GM10248 (cell line): ENCODE results near the gene FAM169A.
"Not testable (repeated sequence)": the region's sequence is repeated elsewhere in the genome, so short reads cannot be mapped to it uniquely, and the experiment has no call there.

ENCODE experiments used
- CTCF ChIA-PET: fragments of 300-600 bp; sonication (Branson Sonifier 250); formaldehyde crosslinking; extraction: SDS; loops from one replicate; lab custom pipeline; 2021; ENCODE audit warnings: antibody characterized with exemption; lab: Yijun Ruan, JAX
- POLR2A ChIA-PET: fragments of 350-650 bp; sonication (Branson Sonifier 250); formaldehyde crosslinking; extraction: SDS; loops from one replicate; lab custom pipeline; 2020; ENCODE audit warnings: antibody characterized with exemption; lab: Yijun Ruan, JAX
- DNase-seq: peaks from one replicate; pipeline ENCODE4 v3.0.0; 2012; ENCODE audit errors: extremely low spot score
- CTCF ChIP-seq: IDR thresholded peaks from 2 replicates; pipeline ENCODE4 v1.5.1; 2012; ENCODE audit warnings: mild to moderate bottlenecking, low read depth; ENCODE audit errors: extremely low read depth, missing control alignments, control extremely low read depth

FAM169A gene

GRCh38 chr5:74895906-74896305 is 29.7 kb upstream of the FAM169A start:
- CTCF ChIA-PET, result no interaction called here
- no peak for TF ChIP-seq CTCF
- no peak for DNase-seq
- POLR2A ChIA-PET, result no interaction called here

- CTCF ChIA-PET, result no interaction called here
- TF ChIP-seq CTCF, result no peak
- no peak for DNase-seq
- POLR2A ChIA-PET, result no interaction called here
Observed at GRCh38 chr5:74894351-74894750, 28.2 kb upstream of the FAM169A start.

- DNase-seq, result no peak
- ChIA-PET CTCF (interaction anchor here (1.3 to 2.7 kb wide), 2 partner anchors 10 to 1001 kb away, joined by 3 to 6 read pairs; no protein-coding TSS in a partner anchor), POLR2A (interaction anchor here (0.6 kb wide), 1 partner anchor 129 kb away, joined by 6 read pairs; no protein-coding TSS in a partner anchor)
- no peak for TF ChIP-seq CTCF
Observed at GRCh38 chr5:74892921-74893320, 26.7 kb upstream of the FAM169A start.

GRCh38 chr5:74889523-74890105 is 23.4 kb upstream of the FAM169A start:
- ChIA-PET POLR2A (no interaction called here), CTCF (interaction anchor here (1.2 kb wide), 5 partner anchors 17 to 124 kb away, joined by 3 to 5 read pairs (median 3); no protein-coding TSS in a partner anchor)
- no peak for DNase-seq
- no peak for TF ChIP-seq CTCF

GRCh38 chr5:74888117-74888516 is 21.9 kb upstream of the FAM169A start:
- DNase-seq, result no peak
- ChIA-PET CTCF (no interaction called here), POLR2A (no interaction called here)
- TF ChIP-seq CTCF, result no peak

- DNase-seq, result no peak
- no peak for TF ChIP-seq CTCF
- ChIA-PET CTCF (no interaction called here), POLR2A (no interaction called here)
Observed at GRCh38 chr5:74885170-74885569, 19.0 kb upstream of the FAM169A start.

- CTCF ChIA-PET, DNase-seq, POLR2A ChIA-PET: not testable (repeated sequence)
Observed at GRCh38 chr5:74882379-74883134, 16.4 kb upstream of the FAM169A start.
